ENCODE results near the gene LCE1F.

GRCh38 chr1:152801333-152801732 is 26.4 kb downstream of the LCE1F start:
- no peak for TF ChIP-seq JUN (CRISPR knock-in tag; IDR thresholded peaks at IDR 0.05)
- TF ChIP-seq, protein P1, sequence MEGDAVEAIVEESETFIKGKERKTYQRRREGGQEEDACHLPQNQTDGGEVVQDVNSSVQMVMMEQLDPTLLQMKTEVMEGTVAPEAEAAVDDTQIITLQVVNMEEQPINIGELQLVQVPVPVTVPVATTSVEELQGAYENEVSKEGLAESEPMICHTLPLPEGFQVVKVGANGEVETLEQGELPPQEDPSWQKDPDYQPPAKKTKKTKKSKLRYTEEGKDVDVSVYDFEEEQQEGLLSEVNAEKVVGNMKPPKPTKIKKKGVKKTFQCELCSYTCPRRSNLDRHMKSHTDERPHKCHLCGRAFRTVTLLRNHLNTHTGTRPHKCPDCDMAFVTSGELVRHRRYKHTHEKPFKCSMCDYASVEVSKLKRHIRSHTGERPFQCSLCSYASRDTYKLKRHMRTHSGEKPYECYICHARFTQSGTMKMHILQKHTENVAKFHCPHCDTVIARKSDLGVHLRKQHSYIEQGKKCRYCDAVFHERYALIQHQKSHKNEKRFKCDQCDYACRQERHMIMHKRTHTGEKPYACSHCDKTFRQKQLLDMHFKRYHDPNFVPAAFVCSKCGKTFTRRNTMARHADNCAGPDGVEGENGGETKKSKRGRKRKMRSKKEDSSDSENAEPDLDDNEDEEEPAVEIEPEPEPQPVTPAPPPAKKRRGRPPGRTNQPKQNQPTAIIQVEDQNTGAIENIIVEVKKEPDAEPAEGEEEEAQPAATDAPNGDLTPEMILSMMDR (CRISPR knock-in tag; IDR thresholded peaks at IDR 0.05), result no peak

Data from HepG2 (cell line).